Epithelial cell of proximal tubule (primary cell): ENCODE results near the gene LLPH. TPM values are rescaled to one million over a fixed set of nuclear protein-coding genes. Genes with fewer than 3 reads are reported as not detected.

Experiments
- DNase-seq: peaks from one replicate; pipeline ENCODE4 v3.0.0-alpha.2; 2011; ENCODE audit warnings: low read depth
- H3K4me3 ChIP-seq: 2 replicates; pipeline ENCODE4 v1.5.1; 2011; ENCODE audit warnings: low read depth, mild to moderate bottlenecking, low read length
- total RNA-seq: library from RNA; depleted of rRNA; stranded (reverse); fragments of >200 nt; gene quantifications from 2 replicates; pipeline ENCODE4 v1.2.3, GENCODE V29; 2015
- TF ChIP-seq, protein P1 (sequence below): conservative IDR thresholded peaks from 2 replicates; pipeline ENCODE4 v1.5.1; 2012; ENCODE audit warnings: low read depth, mild to moderate bottlenecking, low read length

The LLPH gene
- total RNA-seq, 1 donor from 2014 or later, result 15.9 TPM

DNA sequence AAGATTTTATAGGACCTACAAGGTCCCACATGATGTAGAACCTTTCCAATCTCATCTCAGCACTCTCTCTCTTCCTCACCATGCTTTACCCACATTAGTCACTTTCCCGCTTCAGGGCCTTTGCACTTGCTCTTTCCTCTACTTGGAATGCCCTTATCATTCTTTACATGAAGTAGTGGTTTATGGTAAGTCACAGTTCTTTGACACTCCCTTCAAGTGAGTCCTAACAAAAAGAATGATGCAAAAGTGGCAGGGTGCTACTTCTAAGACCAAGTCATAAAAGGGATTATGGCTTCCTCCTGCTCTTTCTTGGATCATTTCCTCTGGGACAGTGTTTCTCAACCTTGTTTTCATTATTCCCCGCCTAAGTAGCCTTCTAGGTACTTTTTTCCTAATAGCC lies 26.1 kb upstream of the LLPH start:
- DNase-seq, result no peak
- H3K4me3 ChIP-seq, result no peak overlapping the region
- TF ChIP-seq, protein P1, sequence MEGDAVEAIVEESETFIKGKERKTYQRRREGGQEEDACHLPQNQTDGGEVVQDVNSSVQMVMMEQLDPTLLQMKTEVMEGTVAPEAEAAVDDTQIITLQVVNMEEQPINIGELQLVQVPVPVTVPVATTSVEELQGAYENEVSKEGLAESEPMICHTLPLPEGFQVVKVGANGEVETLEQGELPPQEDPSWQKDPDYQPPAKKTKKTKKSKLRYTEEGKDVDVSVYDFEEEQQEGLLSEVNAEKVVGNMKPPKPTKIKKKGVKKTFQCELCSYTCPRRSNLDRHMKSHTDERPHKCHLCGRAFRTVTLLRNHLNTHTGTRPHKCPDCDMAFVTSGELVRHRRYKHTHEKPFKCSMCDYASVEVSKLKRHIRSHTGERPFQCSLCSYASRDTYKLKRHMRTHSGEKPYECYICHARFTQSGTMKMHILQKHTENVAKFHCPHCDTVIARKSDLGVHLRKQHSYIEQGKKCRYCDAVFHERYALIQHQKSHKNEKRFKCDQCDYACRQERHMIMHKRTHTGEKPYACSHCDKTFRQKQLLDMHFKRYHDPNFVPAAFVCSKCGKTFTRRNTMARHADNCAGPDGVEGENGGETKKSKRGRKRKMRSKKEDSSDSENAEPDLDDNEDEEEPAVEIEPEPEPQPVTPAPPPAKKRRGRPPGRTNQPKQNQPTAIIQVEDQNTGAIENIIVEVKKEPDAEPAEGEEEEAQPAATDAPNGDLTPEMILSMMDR, result no peak

DNA sequence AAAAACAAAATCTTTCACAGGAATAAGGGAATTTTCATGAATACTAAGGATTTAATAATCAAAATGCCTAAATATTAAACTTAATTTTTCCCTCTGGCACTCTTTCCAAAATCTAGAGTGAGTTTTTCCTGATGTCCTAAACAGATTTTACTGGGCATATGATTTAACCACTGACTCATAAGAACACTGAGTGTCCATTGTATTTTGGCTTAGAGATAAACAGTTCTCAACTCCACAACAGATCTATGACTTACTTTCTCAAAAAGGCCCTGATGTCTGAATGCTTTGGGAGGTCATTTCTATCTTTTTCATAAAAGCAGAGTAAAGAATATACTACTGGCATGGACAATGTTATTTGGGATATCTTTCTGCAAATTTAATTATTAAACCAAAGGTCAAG lies 24.2 kb upstream of the LLPH start:
- DNase-seq, result no peak
- H3K4me3 ChIP-seq, result no peak overlapping the region
- TF ChIP-seq, protein P1, result no peak

DNA sequence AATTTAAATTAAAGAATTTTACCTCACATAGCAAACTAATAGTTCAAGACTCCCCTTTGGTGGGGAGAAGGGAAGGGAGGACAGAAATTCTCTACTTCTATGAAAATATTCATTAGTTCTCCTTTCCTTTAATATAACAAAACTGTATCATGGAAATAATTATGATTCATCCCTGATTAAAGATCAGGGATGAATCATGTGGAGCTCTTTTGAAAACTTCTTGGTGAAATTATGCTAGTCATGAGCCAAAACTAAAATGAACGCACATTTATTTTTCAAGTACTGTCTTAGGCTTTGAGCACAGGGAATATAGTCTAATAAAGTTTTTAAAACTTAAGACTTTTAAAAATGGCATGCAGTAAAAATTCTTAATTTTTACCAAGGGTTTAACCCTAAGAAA lies 22.2 kb upstream of the LLPH start:
- DNase-seq, result no peak
- no peak overlapping the region for H3K4me3 ChIP-seq
- TF ChIP-seq, protein P1, result no peak

DNA sequence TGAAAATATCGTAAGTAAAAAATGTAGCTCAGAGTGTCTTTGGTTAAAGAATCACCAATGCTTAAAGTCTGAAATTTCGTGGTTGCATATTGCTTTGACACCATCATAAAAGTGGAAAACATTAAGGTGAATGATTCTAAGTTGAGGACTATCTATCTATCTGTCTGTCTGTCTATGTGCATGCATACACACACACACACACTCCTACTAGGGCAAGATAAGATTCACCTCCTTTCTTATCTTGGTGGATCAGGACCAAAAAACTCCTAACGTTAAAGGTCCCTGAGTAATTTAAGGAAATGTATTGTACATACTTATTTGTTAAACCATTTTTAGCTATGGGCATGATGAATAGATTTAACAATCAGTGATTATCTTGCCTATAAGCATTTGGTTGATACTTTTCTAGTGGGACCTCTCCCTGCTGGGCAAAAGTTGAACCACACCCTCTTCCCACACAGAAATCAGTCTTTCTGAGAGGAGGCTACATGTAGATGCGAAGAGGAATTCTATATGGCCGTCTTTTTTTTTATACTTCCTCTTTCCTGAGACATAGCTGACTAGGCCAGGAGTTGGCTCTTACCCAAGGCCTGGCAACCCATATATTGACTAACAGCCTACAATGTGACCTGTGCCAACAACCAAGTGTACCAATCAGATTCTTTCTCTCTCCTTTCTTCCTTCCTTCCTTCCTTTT lies 19.3 kb upstream of the LLPH start:
- no peak for DNase-seq
- TF ChIP-seq, protein P1, result peak; percentile 21
- H3K4me3 ChIP-seq, result no peak overlapping the region

DNA sequence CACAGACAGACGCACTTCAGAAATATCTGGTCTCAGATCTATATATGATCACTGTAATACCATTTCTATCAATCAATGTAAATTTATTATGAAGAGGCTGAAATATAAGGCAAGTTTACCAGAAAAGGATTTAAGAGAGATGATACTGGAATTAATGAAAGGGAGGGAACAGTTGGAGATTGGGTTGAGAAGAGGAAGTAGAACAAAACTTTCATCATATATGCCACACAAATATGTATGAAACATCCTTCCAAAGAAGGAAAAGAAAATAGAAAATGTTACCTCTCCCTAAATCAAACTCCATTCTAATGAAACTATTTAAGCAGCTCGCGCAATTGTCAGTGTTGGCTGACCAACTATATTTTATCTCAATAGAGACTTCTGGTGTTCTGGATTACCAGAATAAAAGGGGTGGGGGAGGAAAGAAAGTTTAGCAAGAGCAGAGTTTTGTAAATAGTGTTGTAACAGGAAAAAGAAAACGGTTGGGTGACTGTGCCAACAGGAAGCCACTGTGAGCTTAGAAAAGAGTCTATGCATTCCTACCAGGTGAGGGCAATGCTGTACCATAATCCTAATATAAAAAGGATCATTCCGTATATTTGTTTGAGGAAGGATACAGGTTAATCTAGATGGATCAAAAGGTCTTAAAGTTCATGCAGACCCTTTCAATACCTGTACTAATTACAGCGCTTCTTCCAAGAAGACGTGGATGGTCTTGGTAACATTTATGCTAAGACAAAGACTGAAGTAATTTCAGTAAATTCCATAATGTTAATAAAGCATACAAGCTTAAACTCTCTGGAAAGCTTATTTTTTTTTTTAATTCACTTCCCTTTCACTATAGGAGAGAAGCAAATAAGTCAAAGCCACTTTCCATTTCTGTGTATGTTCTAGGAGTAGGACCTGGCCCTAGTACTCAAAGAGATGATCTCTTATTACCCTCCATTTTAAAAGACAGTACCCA lies 14.5 kb upstream of the LLPH start:
- H3K4me3 ChIP-seq, result no peak overlapping the region
- DNase-seq, result no peak
- TF ChIP-seq, protein P1, result peak; percentile 84

DNA sequence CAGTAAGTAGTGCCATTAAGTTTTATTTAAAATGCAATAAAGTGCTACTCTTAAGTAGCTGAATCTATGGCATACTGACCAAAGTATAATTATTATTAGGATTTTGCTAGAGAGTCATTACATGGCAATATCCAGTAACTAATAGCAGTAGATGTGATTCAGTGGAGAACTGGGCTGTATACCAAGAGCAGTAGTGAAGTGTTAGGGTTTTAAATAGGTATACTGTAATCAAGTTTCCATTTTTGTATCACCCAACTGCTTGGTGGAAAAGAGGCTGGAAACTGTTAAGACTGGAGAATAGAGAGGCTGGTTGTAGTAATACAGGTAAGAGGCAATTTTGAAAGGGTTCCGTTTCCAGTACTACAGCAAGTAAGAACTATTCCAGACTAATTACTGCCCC lies 13.3 kb upstream of the LLPH start:
- TF ChIP-seq, protein P1, result no peak
- H3K4me3 ChIP-seq, result no peak overlapping the region
- DNase-seq, result no peak
